NCI-H774 (cell line): Measurements from ENCODE around the gene EYA3.

Experiments
- DNase-seq: peaks from one replicate; lab custom pipeline; 2025; lab: John Stamatoyannopoulos, UW

The EYA3 gene

GRCh38 chr1:27970401-27970800 is 118.0 kb downstream of the EYA3 start:
- DNase-seq: no peak

GRCh38 chr1:27968692-27969091 is 119.7 kb downstream of the EYA3 start:
- no peak for DNase-seq

DNA sequence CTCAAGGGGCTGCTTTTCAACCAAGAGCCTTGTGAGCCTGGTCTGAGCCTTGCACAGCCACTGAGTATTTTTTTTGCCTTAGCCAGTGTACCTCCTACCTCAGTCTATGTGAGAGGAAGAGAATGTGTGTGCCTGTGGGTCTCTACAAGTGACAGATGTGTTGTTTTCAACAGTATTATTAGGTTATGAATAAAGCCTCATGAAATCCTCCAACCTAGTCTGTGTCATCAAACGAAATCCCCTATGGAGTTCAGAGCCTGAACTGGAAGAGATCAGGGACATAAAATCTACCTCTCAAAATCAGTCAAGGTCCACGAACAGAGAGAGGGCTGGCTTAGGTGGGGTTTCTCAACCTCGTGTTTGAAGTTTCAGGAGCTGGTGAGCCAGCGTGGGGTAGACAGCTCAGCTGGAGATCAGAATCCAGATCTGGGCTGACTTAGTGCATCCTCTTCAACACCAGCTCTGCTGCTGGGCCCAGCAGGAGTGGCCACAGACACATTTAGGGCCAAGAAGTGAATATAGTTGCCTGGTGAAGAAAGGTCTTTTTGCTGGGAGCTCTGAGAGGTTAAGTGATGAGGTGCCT is 120.4 kb downstream of the EYA3 start:
- DNase-seq: no peak

DNA sequence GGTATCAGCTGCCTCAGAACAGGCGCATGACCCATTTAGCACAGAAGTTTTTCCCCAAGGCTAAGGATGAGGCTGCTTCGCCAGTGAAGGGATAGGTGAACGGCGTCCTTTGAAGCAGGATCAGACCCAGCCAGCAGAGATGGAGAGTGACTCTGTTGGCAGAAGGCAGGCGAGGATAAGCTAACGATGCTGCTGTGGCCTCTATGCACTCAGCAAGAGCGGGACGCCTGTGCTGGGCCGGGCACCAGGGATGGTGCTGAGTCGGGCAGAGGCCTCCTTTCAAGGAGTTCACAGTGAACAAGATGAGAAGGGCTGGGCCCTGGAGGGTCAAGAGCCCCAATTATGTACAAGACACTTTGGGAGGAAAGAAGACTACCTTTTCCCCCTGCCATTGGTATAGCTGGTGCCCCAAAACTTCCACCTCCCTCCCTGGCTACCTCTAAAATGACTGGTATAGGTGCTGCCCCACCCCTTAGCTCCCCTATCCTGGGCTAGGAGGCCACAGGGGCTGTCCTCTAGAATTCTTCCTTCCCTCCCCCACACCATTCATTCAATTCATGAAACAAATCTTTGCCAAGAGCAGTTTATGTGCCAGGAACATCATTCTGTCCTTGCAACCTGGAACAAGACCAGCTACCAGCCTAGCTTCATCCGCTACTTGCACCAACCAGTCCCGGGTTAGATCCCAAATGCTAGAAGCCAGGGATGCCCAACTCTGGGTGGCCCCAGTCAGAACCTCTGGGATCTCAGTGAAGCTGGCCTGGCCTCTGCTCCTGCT is 121.1 kb downstream of the EYA3 start:
- DNase-seq: no peak

DNA sequence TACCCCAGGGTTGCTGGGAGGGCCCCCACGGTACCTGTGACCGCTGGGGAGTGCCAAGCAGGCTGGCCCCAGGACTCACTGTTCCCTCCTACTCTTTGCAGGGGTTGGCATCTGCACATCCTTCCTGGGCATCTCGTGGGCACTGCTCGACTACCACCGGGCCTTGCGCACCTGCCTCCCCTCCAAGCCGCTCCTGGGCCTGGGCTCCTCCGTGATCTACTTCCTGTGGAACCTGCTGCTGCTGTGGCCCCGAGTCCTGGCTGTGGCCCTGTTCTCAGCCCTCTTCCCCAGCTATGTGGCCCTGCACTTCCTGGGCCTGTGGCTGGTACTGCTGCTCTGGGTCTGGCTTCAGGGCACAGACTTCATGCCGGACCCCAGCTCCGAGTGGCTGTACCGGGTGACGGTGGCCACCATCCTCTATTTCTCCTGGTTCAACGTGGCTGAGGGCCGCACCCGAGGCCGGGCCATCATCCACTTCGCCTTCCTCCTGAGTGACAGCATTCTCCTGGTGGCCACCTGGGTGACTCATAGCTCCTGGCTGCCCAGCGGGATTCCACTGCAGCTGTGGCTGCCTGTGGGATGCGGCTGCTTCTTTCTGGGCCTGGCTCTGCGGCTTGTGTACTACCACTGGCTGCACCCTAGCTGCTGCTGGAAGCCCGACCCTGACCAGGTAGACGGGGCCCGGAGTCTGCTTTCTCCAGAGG is 121.9 kb downstream of the EYA3 start:
- DNase-seq: no peak

GRCh38 chr1:27963393-27963792 is 125.0 kb downstream of the EYA3 start:
- no peak for DNase-seq

DNA sequence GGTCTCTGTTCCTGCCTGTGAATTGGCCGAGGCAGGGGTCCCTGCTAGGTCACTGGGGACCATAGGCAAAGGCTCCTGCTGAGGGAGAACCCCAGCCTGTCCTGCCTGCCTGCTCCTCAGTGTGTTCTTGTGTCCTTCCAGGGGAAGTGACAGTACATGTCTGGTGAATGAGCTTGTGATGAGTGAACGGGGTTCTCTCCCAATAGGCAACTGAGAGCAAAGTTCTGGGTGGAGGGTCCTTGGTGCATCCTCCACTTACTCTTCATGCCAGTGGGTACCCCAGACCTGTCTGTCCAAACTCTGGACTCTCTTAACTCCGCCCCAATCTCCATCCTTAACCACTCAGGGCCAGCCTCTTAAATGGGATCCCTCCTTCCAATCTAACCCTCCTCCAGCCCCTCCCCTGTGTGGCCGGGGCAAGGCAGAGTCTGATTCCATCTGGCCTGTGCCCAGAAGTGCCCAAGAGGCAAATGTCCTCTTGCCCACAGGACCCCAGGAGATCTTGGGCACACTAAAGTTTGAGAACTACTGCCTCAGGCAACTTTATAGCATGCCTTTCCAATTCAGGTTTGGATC is 126.7 kb downstream of the EYA3 start:
- DNase-seq: no peak

DNA sequence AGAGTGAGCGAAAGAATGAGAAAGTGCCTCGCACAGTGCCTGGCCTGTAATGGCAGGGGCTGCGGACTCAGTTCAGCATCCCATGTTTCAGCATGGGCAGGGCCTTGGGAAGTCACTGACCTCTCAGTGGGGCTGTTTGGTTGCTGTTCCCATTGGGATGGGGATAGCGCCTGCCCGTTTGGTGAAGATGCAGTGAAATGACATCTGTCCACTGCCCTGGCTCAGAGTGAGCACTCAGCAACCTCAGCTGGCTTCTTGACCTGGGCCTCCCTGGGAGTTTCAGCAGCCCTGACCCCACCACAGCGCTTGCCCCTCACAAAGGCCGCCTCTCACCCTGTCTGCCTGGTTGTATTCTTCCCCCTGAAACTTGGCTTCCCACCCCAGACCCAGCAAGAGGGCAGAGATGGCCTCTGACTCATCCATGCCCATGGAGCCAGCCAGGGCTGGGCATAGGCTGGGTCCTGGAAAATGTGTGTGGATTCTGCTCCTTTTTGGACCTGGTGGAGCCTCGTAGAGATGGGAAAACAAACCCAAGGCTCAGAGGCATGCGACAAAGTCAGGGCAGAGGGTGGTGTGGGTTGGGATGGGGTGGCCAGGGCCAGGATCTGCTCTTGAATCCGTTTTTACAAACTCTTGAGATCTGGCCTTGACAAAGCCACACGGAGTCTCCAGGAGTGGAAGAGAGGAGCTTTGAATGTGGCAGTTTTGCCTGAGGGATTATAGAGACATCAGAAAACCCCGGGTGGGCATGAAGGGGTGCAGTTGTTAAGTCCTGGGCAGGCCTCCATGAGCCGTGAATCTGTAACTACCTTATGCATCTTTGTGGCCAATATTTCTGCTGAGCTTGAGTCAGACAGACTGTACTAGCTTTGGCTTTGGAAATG is 127.4 kb downstream of the EYA3 start:
- DNase-seq: no peak

DNA sequence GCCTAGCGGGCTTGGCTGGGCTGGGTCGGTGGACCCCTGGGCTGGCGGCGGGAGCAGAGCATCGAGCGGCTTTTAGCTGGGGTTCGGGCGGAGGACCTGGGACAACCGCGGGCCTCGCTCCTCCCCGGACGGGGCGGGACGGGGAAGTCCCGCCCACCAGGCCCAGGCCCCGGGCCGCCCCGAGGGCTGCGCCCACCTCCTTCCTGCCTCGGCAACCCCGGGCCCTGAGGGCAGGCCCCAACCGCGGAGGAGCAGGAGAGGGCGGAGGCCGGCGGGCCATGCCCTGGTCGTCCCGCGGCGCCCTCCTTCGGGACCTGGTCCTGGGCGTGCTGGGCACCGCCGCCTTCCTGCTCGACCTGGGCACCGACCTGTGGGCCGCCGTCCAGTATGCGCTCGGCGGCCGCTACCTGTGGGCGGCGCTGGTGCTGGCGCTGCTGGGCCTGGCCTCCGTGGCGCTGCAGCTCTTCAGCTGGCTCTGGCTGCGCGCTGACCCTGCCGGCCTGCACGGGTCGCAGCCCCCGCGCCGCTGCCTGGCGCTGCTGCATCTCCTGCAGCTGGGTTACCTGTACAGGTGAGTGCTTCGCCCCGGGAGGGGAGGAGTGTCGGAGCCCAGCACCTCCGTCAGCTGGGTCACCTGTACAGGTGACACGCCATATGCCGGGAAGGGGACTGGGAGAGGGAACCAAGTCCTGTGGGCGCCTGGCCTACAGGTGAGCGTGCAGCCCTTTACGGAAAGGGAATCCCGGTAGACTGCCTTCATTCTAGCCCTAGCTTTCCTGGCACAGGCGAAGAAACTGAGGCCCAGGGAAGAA is 128.4 kb downstream of the EYA3 start, which contains the start of gene XKR8:
Gene XKR8, plus strand, starts transcription at position 182 of the 812 bp plus-strand sequence. Its CDS starts 97 bp downstream, at position 279.
- DNase-seq: peak; percentile 50

DNA sequence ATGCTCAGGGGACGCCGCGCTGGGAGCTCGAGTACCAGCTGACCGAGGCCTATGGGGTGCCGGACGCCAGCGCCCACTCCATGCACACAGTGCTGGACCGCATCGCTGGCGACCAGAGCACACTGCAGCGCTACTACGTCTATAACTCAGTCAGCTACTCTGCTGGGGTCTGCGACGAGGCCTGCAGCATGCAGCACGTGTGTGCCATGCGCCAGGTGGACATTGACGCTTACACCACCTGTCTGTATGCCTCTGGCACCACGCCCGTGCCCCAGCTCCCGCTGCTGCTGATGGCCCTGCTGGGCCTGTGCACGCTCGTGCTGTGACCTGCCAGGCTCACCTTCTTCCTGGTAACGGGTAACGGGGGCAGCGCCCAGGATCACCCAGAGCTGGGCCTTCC is 129.9 kb downstream of the EYA3 start:
- no peak for DNase-seq

DNA sequence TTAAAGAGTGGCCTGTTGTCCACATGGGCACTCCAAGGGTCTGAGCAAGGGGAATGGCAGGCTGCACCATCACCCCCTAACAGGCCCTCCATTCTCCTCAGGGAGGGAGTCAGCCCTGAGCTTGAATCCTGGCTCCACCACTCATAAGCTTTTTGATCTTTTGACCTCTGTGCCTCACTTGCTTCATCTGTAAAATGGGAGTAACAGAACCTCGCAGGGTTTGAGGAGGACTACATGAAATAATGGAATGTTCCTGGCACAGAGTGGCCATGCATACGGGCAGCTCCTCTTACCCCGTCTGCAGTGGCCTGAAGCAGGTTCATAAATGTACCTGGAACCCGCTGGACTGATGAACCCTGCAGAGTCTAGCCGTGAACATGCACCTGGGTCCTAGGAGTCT is 130.8 kb downstream of the EYA3 start:
- no peak for DNase-seq

GRCh38 chr1:27956761-27957160 is 131.6 kb downstream of the EYA3 start:
- DNase-seq: no peak

- no peak for DNase-seq
Measured at GRCh38 chr1:27955076-27955475, 133.3 kb downstream of the EYA3 start.

- DNase-seq: no peak
Measured at GRCh38 chr1:27954186-27954585, 134.2 kb downstream of the EYA3 start.

DNA sequence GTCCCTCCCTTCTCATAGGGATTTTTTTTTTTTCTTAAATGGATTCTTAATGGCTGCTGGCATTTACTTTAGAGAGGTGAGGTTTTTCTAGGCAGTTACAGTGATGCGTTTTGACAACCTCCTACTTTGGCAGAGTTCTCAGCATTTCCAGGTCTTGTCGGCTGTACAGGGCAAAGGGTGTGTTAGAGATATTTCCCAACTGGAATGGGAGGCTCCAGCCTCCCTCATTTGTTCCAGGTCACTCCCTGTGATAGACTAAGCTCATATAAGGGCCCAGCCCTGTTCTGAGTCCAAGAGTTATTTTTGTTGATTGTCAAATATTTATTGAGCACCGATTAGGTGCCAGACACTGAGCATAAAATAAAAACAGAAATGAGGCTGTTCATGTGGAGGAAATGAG is 136.3 kb downstream of the EYA3 start:
- no peak for DNase-seq

- DNase-seq: no peak
Measured at GRCh38 chr1:27951396-27951795, 137.0 kb downstream of the EYA3 start.

GRCh38 chr1:27949027-27949426 is 139.4 kb downstream of the EYA3 start:
- no peak for DNase-seq

GRCh38 chr1:27945020-27945419 is 143.4 kb downstream of the EYA3 start:
- no peak for DNase-seq

DNA sequence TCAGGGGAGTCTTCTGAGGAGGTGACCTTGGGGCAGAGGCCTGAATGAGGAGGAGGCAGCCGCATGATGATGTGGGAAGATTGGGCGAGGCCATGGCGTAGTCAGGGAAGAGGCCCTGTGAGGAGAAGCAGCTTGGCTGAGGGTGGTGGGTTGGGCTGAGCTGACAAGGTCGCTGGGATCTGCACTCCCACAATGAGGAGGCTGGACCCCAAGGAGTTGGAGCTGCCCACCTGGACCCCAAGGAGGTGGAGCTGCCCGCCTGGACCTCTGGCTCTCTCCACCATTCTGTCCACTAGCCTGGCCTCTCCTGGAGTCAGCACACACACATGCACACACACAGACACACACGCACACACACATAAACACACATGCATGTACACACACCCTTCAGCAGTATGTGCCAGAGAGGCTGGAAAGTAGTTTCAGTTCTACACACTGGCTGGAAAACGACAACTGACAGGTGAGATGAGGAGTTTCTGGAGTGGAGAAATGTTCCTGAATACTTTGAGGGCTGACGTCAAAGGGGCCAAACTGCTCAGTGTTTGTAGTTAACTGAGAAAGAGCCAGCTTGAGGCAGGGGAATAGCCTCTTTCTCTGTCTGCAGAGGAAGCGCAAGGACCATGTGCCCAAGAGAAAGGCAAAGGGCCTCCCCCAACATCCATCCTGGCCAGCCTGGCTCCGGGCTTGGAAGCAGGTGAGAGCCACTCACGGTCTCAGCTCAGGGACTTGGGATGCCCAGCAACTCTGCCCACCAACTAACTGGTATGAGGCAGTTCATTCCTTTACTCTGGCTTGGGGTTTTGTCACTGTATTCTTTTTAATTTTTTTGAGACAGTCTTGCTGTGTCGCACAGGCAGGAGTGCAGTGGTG is 146.5 kb downstream of the EYA3 start:
- DNase-seq: no peak
